Progenitor cell of endocrine pancreas (in vitro differentiated cells): Measurements from ENCODE around the gene ACAP1. TPM values are rescaled to one million over a fixed set of nuclear protein-coding genes. Genes with fewer than 3 reads are reported as not detected.

Experiments
- DNase-seq: peaks from one replicate; pipeline ENCODE4 v3.0.0; 2021; ENCODE audit warnings: low spot score; ENCODE audit not compliant: unreplicated experiment
- H3K27ac Mint-ChIP-seq: 2 replicates; pipeline ENCODE4 v1.8.0; 2021; ENCODE audit warnings: mild to moderate bottlenecking, moderate library complexity, mixed read lengths
- H3K27me3 Mint-ChIP-seq: 2 replicates; pipeline ENCODE4 v1.8.0; 2021; ENCODE audit warnings: mixed read lengths
- H3K36me3 Mint-ChIP-seq: 2 replicates; pipeline ENCODE4 v1.8.0; 2022; ENCODE audit warnings: mixed read lengths; ENCODE audit not compliant: insufficient read depth
- H3K4me1 Mint-ChIP-seq: 2 replicates; pipeline ENCODE4 v1.8.0; 2021; ENCODE audit warnings: low read depth, mixed read lengths
- H3K4me3 Mint-ChIP-seq: 2 replicates; pipeline ENCODE4 v1.8.0; 2021; ENCODE audit warnings: low read depth, mild to moderate bottlenecking, moderate library complexity, mixed read lengths
- H3K9me3 Mint-ChIP-seq: 2 replicates; pipeline ENCODE4 v1.8.0; 2021; ENCODE audit warnings: low read depth, mixed read lengths
- CTCF ChIP-seq: fragments of 200-600 bp; sonication (generic); IDR thresholded peaks from one replicate; pipeline ENCODE4 v1.5.0; 2021; ENCODE audit warnings: antibody characterized with exemption, mild to moderate bottlenecking; ENCODE audit not compliant: unreplicated experiment
- total RNA-seq: library from RNA; stranded (reverse); gene quantifications from 2 replicates; pipeline ENCODE4 v1.2.1, GENCODE V29; 2021

The ACAP1 gene
- total RNA-seq, 1 donor from 2014 or later = 1.0 TPM

GRCh38 chr17:7315570-7316235 lies 20.6 kb upstream of the ACAP1 start:
- no peaks in the 10 kb centered on the region for H3K27me3 Mint-ChIP-seq
- no peak for DNase-seq
- H3K27ac Mint-ChIP-seq = peak overlapping the region; percentile 92
- peaks cover 9% of the 10 kb centered on the region for H3K4me1 Mint-ChIP-seq
- TF ChIP-seq CTCF = no peak
- peaks cover 16% of the 10 kb centered on the region for H3K36me3 Mint-ChIP-seq
- H3K9me3 Mint-ChIP-seq = no peaks in the 10 kb centered on the region
- H3K4me3 Mint-ChIP-seq = peak overlapping the region; percentile 81

DNA sequence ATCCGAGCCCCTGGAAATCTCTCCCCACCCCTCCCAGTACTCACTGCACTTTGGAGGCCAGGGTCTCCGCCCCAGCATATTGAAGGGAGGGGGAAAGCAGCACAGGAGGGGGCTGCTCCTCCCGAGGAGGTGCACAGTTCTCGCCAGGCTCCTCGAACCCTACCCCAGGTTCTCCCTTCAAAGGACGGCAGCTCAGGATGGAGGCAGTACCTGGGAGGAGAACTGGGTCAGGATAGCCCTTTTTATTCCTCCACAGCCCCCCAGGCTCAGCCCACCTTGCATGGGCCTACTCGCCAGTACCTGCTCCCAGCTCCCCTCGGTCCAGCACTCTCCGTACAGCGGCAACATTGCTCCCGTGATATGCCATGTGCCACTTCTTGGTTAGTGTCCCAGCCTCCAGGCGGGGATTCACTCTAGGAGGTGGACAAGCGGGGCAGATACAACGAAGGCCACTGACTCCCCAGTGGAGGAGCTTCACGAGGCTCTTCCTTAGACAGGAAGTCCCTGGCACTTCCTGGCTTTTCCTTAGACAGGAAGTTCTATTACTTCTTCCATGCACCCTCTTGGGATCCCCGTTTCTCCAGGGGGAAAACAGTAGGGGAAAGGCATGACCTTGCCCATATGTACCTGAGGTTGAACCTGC lies 19.0 kb upstream of the ACAP1 start:
- no peak for DNase-seq
- Mint-ChIP-seq H3K27ac (no peak overlapping the region), H3K9me3 (no peaks in the 10 kb centered on the region), H3K27me3 (no peaks in the 10 kb centered on the region), H3K36me3 (peaks cover 14% of the 10 kb centered on the region), H3K4me1 (peaks cover 9% of the 10 kb centered on the region), H3K4me3 (peak overlapping the region; percentile 46)
- no peak for TF ChIP-seq CTCF

GRCh38 chr17:7318121-7318860 lies 18.0 kb upstream of the ACAP1 start:
- no peaks in the 10 kb centered on the region for H3K9me3 Mint-ChIP-seq
- H3K36me3 Mint-ChIP-seq = peaks cover 8% of the 10 kb centered on the region
- no peak overlapping the region for H3K27ac Mint-ChIP-seq
- H3K27me3 Mint-ChIP-seq = no peaks in the 10 kb centered on the region
- H3K4me3 Mint-ChIP-seq = no peak overlapping the region
- DNase-seq = no peak
- peaks cover 9% of the 10 kb centered on the region for H3K4me1 Mint-ChIP-seq
- TF ChIP-seq CTCF = no peak

- Mint-ChIP-seq H3K9me3 (no peaks in the 10 kb centered on the region), H3K27ac (no peak overlapping the region), H3K27me3 (no peaks in the 10 kb centered on the region), H3K4me3 (no peak overlapping the region), H3K4me1 (peaks cover under 1% of the 10 kb centered on the region), H3K36me3 (peaks cover 11% of the 10 kb centered on the region)
- TF ChIP-seq CTCF = no peak
- DNase-seq = no peak
Measured at GRCh38 chr17:7321466-7321865, 14.9 kb upstream of the ACAP1 start.

GRCh38 chr17:7322520-7323194 lies 13.7 kb upstream of the ACAP1 start:
- H3K4me1 Mint-ChIP-seq = no peaks in the 10 kb centered on the region
- no peaks in the 10 kb centered on the region for H3K27me3 Mint-ChIP-seq
- no peak for DNase-seq
- H3K9me3 Mint-ChIP-seq = no peaks in the 10 kb centered on the region
- no peak for TF ChIP-seq CTCF
- H3K4me3 Mint-ChIP-seq = no peak overlapping the region
- H3K36me3 Mint-ChIP-seq = peaks cover 9% of the 10 kb centered on the region
- H3K27ac Mint-ChIP-seq = no peak overlapping the region
